NCI-H345 (cell line): Measurements from ENCODE around the gene CLDN1.

Source experiments
- DNase-seq: peaks from one replicate; lab custom pipeline; 2025; lab: John Stamatoyannopoulos, UW

CLDN1 gene

DNA sequence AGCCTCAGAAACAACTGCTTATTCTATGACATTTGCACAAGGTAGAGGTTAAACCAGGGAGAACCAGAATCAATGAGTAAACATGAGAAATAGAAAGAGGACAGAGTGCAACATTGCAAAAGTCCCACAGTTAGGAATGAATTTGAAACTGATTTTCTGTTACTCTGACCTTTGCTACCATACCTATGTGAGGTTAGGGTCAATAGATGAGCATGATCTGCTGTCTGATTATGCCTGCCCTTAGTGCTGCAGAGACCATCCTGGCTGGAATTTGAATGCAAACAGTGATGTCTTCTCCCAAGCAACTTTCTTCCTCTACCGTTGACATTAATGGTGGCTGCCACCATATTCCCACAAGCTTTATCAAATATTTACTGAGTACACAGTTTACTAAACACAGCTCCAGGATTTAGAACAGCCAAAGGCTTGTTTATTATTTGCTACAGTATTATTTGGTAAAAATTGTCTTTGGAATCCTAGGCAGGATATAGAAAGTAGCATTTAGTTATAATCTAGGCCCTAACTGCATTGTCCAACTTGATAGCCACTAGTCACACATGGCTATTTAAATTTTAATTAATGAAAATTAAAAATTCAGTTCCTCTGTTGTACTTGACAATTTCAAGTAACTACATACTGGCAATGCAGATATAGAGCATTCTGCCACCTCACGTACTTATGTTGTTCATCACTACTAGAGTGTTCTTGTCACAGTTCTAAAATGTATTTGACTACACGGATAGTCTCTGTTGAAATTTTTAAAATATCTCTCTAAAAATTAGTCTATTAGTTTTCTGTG is 8.9 kb upstream of the CLDN1 start:
- DNase-seq = no peak

DNA sequence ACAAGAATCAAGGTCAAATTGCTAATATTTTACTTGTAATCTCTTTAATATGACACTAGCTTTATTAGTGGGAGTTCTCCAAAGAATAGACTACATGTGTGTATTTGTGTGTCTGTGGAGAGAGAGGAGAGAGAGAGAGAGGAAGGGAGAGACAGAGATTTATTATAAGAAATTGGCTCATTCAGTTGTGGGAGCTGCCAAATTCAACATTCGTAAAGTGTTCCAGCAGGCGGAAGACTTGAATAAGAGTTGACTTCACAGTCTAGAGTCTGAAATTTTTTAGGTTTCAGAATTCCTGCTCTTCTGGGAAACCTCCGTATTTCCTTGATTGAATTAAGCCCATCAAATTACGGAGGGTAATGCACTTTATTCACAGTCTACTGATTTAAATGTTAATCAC is 4.7 kb upstream of the CLDN1 start:
- no peak for DNase-seq

DNA sequence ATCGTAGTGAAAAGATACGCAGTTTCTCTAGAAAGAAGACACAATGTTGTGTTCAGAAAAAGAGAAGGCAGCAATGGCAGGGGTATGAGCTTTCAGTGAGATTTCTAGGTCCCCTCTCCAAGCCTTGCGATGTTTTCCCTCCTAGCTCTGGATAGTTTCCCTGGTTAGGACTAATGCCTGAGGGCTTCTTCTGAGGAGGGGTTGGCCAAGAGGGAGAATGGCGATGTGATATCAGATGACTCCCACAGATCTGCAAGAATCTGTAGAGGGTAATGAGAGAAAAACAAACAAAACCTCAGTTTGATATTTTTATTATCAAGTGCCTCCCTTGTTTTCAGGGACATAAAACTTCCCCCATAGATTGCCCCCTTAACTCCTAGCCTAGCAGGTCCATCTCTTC is 4.1 kb upstream of the CLDN1 start:
- peak; percentile 46 for DNase-seq

DNA sequence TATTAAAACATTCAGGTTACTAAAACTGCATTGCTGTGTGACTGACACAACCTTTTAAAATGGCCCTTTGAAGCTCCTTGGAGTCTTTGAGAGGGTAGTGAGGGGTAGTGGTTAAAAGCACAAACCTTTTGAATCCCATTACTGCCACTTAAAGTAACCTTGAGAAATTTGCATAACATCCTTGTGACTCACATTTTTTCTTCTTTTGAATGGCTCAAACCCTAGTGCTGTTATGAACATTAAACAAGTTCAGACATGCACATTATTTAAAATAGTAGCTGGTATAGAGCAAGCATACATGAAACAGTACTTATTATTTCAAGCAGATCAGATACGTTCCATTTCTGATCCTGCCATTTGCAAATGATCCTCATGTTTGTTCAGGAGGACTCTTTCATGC is 3.7 kb upstream of the CLDN1 start:
- DNase-seq = peak; percentile 46

DNA sequence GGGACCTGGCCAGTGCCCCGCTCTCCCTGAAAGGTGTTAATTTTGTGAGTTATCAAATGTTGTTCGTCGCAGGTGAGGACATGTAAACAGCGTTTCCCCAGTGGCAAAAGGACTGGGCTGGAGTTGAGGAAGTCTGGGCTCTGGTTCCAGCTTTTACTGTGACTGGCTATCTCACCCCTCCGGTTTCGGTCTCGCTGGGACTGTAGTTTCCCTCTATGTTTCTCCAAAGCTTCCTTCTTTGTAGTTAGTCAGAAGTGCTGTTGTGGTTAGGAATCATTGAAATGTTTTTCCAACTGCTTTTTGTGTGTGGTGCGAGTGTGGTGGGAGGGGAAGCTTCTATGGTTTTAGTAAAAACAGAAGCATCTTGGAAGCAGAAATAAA is 990 bp upstream of the CLDN1 start:
- no peak for DNase-seq

DNA sequence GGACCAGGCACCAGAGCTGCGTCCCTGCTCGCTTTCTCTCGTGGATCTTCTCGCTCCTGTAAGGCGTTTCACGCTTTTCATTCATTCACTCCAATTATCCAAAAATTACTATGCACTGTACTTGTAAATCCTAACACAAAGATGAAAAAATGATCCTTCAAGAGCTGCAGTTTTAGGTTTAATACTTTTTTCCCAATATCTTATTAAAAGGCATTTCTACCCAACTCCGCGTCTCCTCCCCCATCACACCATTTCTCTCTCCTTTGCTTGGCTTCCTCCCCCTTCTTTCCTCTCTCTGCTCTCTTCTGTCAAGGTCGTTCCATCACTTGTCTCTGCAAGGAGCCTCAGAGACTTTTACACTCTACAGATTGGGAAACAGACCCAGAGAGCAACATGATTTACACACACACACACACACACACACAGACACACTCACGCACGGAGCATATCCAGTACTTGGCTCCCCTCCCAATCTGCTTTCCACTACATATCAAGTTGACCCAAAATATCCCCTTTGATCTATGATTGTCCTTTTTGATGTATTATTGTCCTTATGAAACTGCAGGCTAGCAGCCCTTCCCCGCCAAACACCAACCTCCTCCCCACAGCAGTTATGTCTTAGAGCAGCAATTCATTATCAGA is 479 bp upstream of the CLDN1 start:
- no peak for DNase-seq

DNA sequence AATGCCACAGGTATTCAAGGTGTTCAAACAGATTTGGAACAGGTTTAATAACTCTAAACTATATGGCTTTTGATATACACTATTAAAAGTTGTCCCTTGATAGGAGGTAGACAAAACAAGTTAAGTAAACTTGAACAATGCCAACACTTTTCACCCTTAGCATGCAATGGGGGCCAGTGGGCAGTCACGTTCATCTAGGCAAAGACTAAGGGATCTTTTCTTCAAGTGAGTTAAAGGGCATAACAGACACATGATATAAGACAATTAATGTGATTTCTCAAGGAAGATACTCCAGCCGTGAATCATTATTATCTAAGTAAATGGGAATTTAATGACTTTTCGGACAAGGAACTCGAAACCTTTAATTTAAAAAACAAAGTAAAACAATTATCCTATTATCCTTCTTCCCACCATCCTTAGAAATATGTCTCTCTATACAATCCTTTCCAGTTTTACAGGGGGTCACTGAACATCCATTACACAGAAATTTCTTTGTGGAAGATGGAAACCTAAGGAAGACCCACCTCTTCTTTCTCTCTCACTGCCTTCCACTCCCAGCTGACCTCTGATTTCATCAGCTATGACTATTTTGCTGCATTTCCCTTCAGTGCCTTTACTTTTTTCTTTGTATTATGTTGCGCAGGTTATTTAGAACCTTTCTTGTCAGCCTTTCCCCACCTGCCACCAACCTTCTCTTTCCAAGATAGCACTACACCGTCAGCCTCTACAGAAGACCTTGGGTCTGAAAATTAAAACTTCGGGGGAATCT is 1.5 kb downstream of the CLDN1 start:
- DNase-seq = no peak

DNA sequence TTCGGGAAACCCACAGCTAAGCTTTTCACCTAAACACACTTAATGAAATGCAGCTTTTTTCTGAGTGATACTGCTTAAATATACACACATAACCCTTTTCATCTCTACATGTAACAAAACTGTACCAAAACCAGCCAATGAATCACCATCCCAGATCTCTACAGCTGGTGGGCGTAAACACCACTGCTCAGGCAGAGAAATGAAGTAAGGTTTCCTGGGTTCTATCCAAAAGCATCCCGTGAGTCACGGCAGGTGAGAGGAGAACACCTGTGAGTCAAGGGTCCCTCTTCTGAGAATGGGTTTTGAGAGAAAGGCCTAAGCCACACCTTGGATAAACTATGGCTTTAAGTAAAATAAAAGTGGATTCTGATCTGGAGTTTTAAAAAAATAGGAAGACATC is 2.6 kb downstream of the CLDN1 start:
- peak; percentile 75 for DNase-seq

DNA sequence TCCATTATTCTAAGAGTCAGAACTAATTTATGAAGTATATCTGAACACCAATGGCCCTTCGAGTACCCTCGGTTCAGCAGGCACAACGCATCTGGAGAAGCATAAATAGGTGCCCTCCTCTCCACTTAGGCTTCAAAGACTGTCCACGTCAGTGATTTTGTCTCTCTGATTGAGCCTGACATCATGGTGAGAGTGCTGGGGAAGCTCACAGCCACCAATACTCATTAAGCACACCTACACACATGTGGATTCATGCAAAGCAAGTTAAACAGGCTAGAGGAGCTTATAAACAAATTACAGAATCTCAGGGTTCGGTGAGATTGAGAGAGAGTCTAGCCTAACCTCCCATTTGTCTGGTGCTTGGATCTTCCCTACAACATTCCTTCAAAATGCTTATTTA is 3.6 kb downstream of the CLDN1 start:
- no peak for DNase-seq

DNA sequence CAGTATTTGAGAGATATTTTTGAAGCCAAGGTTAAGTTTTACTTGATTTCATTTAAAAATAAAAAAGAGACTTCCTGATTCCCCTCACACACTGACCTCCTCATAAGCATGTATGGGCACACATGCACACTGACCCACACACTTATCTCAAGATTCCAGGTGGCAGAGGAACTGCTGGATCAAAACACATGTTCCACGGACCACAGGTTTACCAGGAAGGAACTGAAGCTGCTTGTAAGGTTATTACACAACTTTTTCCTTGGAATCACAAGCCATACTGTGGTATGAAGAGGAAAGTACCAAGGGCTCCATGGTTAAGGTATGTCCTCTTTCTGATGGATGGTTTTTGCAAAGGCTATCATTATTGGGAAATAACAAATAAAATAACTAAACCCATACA is 7.5 kb downstream of the CLDN1 start:
- no peak for DNase-seq

DNA sequence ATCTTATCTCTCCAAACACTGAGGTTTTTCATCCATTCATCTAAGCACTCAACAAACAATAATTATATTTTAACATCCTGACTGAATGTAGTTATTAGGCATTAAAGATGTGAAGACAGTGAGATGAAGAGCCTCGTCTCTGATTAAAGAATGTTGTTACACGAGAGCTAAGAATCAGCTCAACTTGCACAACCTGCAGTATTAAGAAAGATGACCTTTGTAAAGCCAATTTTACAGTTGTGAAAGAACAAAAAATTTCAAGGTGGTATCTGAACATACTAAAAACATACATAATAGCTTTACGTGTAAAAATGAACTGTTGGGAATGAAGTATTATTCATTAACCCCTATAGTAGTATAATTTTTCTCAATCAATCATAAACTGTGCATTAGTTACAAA is 12.8 kb downstream of the CLDN1 start:
- no peak for DNase-seq

DNA sequence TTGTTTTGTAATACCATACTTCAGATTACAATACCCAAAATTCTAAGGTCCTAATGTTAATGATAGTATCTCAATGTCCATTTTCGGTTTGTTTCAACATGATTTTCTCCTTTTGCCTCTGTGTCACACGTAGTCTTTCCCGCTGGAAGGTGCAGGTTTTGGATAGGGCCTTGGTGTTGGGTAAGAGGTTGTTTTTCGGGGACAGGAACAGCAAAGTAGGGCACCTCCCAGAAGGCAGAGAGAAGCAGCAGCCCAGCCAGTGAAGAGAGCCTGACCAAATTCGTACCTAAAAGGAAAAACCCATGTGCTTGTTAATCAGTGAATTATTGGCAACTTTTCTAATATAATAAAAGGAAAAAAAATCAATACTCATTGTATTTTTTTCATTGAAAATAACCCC is 14.1 kb downstream of the CLDN1 start:
- no peak for DNase-seq

DNA sequence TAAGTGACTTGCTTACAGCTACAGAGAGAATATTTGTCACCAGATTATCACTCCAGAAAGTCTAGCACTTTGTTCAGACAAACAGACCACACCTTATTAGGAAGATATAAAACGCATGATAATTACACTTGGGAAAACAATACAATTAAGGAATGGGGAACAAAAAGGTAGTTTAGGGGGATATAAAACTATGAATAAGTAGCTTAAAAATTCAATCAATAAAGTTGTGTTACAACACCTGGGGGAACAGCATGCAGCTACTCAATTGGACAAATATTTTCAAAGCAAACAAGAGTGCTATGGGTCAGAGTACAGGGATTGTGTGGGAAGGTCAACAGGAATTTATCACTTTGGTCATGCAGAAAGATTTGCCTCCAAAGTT is 15.1 kb downstream of the CLDN1 start:
- DNase-seq = no peak

DNA sequence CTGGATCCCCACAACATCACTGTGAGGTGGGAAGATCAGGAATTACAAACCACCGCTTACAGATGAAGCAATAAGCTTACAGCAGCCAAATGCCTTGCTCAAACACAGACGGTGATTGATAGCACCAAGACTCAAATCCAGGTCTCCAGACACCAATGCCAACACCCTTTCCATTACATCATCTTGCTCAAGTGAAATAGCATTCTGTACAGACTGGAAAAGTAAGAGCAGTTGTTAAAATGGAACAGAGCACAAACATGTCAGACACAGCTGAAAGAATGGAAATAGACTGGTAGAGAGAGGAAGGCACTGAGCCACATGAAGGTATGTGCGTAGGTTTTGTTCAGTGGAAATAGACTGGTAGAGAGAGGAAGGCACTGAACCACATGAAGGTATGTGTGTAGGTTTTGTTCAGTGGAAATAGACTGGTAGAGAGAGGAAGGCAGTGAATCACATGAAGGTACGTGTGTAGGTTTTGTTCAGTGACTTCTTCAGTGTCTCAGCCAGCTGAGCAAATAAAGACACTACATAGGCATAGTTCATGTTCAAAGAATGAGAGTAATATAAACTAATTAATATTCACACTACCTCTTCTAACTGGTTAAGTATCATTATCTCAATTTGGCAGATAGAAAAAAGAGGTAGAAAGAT is 15.6 kb downstream of the CLDN1 start:
- DNase-seq = peak; percentile 34

DNA sequence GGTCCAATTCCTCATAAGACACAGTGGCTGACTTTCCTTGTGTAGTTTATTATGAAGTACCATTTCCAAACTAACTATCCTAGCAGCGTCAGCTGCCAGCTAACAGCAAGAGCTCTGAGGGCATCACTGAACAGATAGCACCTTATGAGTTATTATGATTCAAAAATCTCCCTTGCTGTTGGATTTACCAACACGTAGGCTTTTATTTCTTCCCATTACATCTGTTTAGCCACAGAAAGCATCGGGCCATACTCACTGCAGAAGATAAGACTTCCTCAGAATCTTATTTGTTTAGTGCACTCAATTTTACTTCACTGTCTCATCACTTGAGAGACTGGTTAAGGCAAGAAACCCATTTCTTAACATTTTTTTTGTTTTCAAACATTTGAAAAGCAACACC is 16.2 kb downstream of the CLDN1 start:
- DNase-seq = no peak

DNA sequence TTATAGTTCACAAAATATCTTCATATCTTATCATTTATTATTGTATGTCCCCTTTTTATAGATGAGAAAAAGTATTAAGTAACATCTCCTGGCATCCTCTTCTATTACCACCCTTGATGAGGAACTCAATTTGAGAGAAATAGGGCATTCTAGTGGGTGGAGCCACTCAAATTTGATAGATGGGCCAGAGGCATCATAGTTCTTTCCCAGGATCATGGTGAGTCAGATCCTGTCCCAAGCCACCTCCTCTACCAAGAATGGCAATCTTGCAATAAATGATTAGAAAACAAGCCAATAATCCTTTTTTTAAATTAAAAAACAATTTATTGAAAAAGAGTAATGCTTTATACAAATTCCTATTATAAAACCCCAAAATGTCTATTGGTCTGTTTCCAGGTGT is 16.8 kb downstream of the CLDN1 start:
- DNase-seq = no peak

DNA sequence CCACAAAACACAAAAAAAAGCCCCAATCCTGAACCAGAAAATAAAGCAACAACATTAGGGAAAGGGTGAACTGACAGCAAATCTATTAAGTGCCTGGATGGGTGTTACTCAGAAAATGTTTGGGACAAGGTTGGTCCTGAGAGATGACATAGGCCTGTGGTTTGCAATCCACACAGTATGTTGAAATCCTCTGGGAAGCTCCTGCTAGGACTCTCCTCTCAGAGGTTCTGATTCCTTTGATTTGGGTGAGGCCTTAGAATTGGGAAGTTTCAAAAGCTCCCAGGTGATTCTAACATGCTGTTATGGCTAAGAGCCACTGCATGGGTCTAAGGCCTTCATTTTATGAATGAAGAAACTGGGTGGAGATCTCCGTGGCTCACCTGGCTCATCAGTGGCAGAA is 18.4 kb downstream of the CLDN1 start:
- DNase-seq = no peak

DNA sequence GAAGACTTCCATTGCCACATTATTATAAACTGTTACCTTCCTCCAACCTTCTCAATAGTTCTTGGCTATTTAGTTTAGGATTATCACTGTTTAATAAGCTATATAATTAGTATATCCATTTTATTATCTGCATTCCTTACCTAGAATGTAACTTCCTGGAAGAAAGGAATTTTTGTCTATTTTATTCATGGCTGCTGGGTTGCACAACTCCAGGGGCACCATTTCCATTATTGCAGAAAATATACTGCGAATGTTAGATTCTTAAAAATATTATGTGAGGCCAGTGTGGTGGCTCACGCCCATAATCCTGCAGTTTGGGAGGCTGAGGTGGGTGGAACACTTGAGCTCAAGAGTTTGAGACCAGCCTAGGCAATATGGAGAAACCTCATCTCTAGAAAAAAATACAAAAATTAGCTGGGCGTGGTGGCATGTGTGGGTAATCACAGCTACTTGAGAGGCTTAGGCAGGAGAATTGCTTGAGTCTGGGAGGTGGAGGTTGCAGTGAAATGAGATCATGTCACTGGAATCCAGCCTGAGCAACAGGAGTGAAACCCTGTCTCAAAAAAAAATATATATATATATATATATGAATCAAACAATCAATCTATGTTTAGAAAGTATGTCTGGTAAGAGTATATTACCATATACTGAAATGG is 19.9 kb downstream of the CLDN1 start:
- DNase-seq = no peak

DNA sequence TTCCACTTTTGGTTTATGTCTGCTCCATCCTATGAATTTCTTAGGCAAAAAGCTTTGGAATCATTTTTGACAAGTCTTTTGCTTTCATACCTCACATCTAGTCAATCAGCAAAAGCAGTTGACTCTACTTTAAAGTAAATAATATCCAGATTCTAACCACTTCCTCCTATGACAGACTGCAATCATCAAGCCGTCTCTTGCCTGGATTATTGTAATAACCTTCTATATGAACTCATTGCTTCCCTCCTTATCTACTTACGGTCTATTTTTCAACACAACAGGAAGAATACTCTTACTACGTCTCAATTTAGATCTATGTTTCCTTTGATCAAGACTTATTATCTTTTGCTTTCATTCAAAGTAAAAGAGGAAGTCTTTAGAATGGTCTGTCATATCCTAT is 20.7 kb downstream of the CLDN1 start:
- DNase-seq = no peak

DNA sequence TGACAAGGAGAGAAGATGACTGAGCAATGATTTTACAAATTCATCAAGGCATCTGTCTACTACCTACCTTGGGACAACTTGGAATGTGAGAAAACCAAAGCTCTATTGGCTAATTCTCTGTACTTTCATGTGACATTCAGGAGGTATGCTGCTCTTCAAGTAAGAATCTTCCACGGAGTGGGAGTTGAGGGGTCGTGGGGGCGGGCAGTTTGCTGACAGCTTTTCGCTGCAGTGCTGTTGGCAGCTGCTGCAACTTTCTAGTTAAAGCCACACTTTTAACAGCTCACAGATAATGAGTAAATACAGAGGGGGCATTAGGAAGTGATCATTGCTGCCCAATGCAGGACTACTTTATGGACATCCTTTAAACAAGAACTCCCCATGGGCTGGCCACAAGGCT is 22.3 kb downstream of the CLDN1 start:
- DNase-seq = no peak

DNA sequence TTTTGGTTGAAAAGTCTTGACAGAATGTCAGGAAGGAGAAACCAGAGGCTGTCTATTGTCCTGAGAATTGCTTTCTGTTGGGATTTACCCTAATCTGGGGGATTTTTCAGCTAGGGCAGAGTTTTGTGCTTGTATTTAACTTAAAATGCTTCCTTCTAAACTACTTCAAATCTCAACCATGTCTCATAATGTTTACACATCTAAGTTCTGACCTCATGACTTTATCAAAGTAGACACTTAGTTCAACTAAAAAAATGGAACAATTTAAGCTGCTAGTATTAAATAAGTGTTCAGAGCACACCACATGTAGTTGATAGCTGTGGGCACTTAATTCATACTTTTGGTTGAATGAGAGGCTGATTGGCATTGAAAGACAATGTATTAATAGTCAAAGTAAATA is 28.2 kb downstream of the CLDN1 start:
- DNase-seq = no peak

DNA sequence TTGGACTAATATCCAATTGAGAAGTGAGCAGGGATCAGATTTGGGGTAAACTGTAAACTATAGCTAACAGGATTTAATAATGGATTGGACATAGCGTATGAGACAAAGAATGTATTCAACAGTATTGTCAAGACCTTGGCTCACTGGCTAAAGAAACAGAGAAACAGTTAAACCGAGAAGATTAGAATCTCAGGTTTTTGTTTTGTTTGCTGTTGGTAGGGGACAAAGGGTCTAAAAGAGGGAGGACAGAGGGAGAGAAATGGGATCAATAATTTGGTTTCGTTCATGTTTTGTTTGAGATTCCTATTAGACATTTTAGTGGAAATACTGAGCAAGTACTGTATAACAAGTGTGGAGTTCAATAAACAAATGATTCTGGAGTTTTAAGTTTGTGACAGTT is 28.6 kb downstream of the CLDN1 start:
- DNase-seq = no peak
